GM19397 (cell line): ENCODE results near the gene CNTN4.

Experiments used
- ATAC-seq: cut with Tn5 transposase; IDR thresholded peaks from one replicate; pipeline ENCODE4 v1.9.1; 2021; ENCODE audit warnings: mild to moderate bottlenecking, moderate library complexity; ENCODE audit not compliant: unreplicated experiment

Gene CNTN4

GRCh38 chr3:2377281-2377680, 278.6 kb downstream of the CNTN4 start:
- ATAC-seq = no peak

GRCh38 chr3:2390926-2391532, 292.4 kb downstream of the CNTN4 start:
- no peak for ATAC-seq

GRCh38 chr3:2391896-2392295, 293.2 kb downstream of the CNTN4 start:
- ATAC-seq = no peak

- ATAC-seq = no peak
Observed at GRCh38 chr3:2392981-2393380, 294.3 kb downstream of the CNTN4 start.

GRCh38 chr3:2415083-2415482, 316.4 kb downstream of the CNTN4 start:
- no peak for ATAC-seq

- no peak for ATAC-seq
Observed at GRCh38 chr3:2420919-2421318, 322.3 kb downstream of the CNTN4 start.

GRCh38 chr3:2423143-2423542, 324.5 kb downstream of the CNTN4 start:
- no peak for ATAC-seq

GRCh38 chr3:2441558-2441957, 342.9 kb downstream of the CNTN4 start:
- no peak for ATAC-seq

- ATAC-seq = no peak
Observed at GRCh38 chr3:2446146-2446545, 347.5 kb downstream of the CNTN4 start.

- ATAC-seq = no peak
Observed at GRCh38 chr3:2452249-2452648, 353.6 kb downstream of the CNTN4 start.

- no peak for ATAC-seq
Observed at GRCh38 chr3:2454865-2455264, 356.2 kb downstream of the CNTN4 start.

- no peak for ATAC-seq
Observed at GRCh38 chr3:2456788-2457187, 358.1 kb downstream of the CNTN4 start.

GRCh38 chr3:2458816-2459215, 360.1 kb downstream of the CNTN4 start:
- ATAC-seq = no peak

- ATAC-seq = no peak
Observed at GRCh38 chr3:2465842-2466241, 367.2 kb downstream of the CNTN4 start.

GRCh38 chr3:2468816-2469215, 370.1 kb downstream of the CNTN4 start:
- ATAC-seq = no peak

GRCh38 chr3:2476996-2477395, 378.3 kb downstream of the CNTN4 start:
- ATAC-seq = no peak

GRCh38 chr3:2477620-2478019, 379.0 kb downstream of the CNTN4 start:
- no peak for ATAC-seq

GRCh38 chr3:2484162-2485026, 385.7 kb downstream of the CNTN4 start:
- ATAC-seq = no peak

GRCh38 chr3:2485027-2485375, 386.3 kb downstream of the CNTN4 start:
- no peak for ATAC-seq

GRCh38 chr3:2495746-2496145, 397.1 kb downstream of the CNTN4 start:
- ATAC-seq = no peak

- no peak for ATAC-seq
Observed at GRCh38 chr3:2504912-2505311, 406.2 kb downstream of the CNTN4 start.

GRCh38 chr3:2506776-2507175, 408.1 kb downstream of the CNTN4 start:
- ATAC-seq = no peak
